Nephron (organoid): ENCODE measurements around the gene CTNNAL1.

ENCODE experiments used
- H3K27ac Mint-ChIP-seq, 3 experiments: 2 replicates each; pipeline ENCODE4 v1.8.0; 2020; ENCODE audit warnings: mixed read lengths in 3 of 3, mild to moderate bottlenecking in 2 of 3, moderate library complexity in 1 of 3
- H3K27me3 Mint-ChIP-seq: 2 replicates; pipeline ENCODE4 v1.8.0; 2021; ENCODE audit warnings: low read depth, mild to moderate bottlenecking, moderate library complexity, mixed read lengths
- H3K36me3 Mint-ChIP-seq: 2 replicates; pipeline ENCODE4 v1.8.0; 2020; ENCODE audit warnings: low read depth, mixed read lengths
- H3K4me1 Mint-ChIP-seq: 2 replicates; pipeline ENCODE4 v1.8.0; 2020; ENCODE audit warnings: mixed read lengths
- H3K4me3 Mint-ChIP-seq, 3 experiments: 2 replicates each; pipeline ENCODE4 v1.8.0; 2020; ENCODE audit warnings: mild to moderate bottlenecking in 3 of 3, mixed read lengths in 3 of 3, moderate library complexity in 2 of 3
- H3K9me3 Mint-ChIP-seq: 2 replicates; pipeline ENCODE4 v1.8.0; 2020; ENCODE audit warnings: mixed read lengths
- TF ChIP-seq, protein P1 (sequence below), 3 experiments: fragments of 200-600 bp; sonication (generic); IDR thresholded peaks; one replicate each; pipeline ENCODE4 v1.5.0; 2021; ENCODE audit warnings: antibody characterized with exemption in 3 of 3; ENCODE audit not compliant: unreplicated experiment in 3 of 3

The CTNNAL1 gene

DNA sequence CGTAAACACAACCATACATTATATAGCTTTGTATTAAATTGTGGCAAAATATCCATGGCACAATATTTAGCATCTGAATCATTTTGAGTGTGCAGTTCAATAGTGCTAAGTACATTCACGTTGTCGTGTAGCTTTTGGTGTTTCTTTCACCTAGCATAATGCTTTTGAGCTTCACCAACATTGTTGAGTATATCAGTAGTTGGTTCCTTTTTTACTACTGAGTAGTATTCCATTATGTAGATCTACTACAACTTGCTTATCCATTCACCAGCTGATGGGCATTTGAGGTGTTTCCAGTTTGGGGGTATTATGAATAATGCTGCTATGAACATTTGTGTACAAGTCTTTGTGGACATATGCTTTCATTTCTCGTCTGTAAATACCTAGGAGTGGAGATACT lies 27.3 kb upstream of the CTNNAL1 start:
- peaks cover 81% of the 10 kb centered on the region for H3K36me3 Mint-ChIP-seq
- no peaks in the 10 kb centered on the region for H3K27me3 Mint-ChIP-seq
- TF ChIP-seq, protein P1, sequence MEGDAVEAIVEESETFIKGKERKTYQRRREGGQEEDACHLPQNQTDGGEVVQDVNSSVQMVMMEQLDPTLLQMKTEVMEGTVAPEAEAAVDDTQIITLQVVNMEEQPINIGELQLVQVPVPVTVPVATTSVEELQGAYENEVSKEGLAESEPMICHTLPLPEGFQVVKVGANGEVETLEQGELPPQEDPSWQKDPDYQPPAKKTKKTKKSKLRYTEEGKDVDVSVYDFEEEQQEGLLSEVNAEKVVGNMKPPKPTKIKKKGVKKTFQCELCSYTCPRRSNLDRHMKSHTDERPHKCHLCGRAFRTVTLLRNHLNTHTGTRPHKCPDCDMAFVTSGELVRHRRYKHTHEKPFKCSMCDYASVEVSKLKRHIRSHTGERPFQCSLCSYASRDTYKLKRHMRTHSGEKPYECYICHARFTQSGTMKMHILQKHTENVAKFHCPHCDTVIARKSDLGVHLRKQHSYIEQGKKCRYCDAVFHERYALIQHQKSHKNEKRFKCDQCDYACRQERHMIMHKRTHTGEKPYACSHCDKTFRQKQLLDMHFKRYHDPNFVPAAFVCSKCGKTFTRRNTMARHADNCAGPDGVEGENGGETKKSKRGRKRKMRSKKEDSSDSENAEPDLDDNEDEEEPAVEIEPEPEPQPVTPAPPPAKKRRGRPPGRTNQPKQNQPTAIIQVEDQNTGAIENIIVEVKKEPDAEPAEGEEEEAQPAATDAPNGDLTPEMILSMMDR (IDR thresholded peaks at IDR 0.05; ENCODE audit: unreplicated experiment in 3 of 3) = no peak
- no peaks in the 10 kb centered on the region for H3K4me1 Mint-ChIP-seq
- H3K4me3 Mint-ChIP-seq = no peak overlapping the region
- no peak overlapping the region for H3K27ac Mint-ChIP-seq
- H3K9me3 Mint-ChIP-seq = peaks cover 10% of the 10 kb centered on the region

DNA sequence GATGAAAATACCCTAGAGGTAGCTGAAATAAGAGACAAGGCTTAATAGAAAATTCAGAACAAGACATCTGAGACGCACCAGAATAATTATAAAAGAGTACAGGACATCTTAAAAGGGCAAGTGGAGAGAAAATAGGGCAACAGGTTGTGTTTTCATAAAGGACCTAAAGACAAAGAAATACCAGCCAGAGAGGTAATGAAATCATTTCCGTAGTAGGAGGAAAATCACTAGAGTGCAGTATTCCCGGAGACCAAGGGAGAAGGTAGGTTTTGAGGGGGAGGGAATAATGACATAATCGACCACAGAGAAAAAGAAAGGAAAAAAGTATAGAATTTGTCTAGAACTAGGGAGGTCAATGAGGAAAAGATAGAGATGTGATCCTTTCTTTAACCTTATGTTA lies 26.2 kb upstream of the CTNNAL1 start:
- peak overlapping the region in 1 of 3 experiments; percentile 47 for H3K27ac Mint-ChIP-seq
- no peak overlapping the region for H3K4me3 Mint-ChIP-seq
- H3K27me3 Mint-ChIP-seq = no peaks in the 10 kb centered on the region
- peaks cover 10% of the 10 kb centered on the region for H3K9me3 Mint-ChIP-seq
- H3K4me1 Mint-ChIP-seq = no peaks in the 10 kb centered on the region
- peaks cover 74% of the 10 kb centered on the region for H3K36me3 Mint-ChIP-seq
- TF ChIP-seq, protein P1 (IDR thresholded peaks at IDR 0.05; ENCODE audit: unreplicated experiment in 3 of 3) = no peak

DNA sequence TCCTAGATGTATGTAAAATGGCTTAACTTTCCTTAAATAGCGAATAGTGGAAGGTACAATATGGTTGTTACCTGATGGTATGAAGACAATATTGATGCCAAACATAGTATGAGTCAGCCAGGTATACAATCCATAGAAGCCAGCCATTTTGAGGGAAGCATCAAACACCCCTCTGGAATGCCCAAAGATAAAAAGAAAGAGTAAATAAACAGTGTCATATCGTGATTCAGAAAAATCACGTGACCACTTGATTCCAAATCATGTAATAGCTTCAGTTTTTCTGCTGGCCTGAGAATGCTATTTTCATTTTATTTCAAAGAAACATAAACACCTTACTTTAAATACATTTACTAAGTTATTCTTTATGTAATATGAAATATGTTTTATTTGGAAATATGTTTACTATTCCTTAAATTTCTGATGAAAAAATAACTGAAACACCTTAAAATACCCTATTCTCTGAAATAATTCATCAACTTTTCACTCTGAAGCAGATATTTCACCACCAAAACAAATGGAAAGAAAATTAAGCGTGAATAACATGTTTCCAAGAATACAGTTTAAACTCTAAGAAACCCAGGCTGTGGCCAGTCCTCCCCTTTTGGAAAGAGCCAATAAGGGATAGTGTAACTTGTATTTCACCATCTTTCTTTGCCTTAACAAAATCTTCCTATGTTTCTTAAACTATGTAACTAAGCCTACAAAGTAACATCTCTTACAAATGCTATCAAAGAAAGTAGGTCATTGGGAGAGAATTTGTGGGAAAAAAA lies 24.8 kb upstream of the CTNNAL1 start:
- H3K27ac Mint-ChIP-seq = no peak overlapping the region

DNA sequence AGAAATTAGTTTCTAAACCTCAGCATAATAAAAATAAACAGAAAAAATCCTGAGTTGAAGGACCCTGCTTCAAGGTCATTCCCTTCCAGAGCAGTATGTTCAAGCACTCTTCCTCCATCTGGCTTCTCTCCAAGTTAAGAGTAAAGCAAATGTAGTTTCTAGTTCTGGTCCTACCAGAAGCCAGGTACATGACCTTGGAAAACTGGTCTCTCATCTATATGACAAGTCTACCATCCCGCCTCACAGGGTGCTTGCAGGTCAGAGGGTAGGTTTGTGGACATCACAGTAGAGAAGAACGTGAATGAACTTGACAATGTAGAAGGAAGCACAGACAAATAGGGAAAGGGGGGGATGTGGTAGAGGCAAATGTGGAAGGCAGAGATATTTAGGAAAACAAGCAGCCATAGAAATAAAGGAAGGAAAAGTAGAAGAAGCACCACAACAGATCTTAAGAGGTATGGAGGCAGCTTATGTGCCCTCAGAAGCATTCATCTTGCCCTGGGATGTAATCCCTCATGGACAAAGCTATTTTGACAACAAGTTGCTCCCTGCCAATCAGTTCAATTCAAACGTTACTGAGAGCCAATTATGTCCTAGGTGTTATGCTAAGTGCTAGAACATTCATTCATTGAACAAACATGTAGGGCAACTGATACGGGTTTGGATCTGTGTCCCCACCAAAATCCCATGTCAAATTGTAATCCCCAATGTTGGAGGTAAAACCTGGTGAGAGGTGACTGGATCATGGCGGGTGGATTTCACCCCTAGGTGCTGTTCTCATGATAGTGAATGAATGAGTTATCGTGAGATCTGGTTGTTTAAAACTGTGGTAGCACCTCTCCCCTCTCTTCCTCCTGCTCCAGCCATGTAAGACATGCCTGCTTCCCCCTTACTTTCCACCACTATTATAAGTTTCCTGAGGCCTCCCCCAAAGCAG lies 23.7 kb upstream of the CTNNAL1 start:
- Mint-ChIP-seq H3K4me3 (no peak overlapping the region), H3K36me3 (peaks cover 68% of the 10 kb centered on the region)

More for the DNA sequence above, 24.8 kb upstream of the CTNNAL1 start:
- Mint-ChIP-seq H3K36me3 (peaks cover 74% of the 10 kb centered on the region), H3K4me3 (no peak overlapping the region), H3K9me3 (peaks cover 4% of the 10 kb centered on the region), H3K27me3 (no peaks in the 10 kb centered on the region), H3K4me1 (no peaks in the 10 kb centered on the region)
- TF ChIP-seq, protein P1 (IDR thresholded peaks at IDR 0.05; ENCODE audit: unreplicated experiment in 3 of 3) = no peak

DNA sequence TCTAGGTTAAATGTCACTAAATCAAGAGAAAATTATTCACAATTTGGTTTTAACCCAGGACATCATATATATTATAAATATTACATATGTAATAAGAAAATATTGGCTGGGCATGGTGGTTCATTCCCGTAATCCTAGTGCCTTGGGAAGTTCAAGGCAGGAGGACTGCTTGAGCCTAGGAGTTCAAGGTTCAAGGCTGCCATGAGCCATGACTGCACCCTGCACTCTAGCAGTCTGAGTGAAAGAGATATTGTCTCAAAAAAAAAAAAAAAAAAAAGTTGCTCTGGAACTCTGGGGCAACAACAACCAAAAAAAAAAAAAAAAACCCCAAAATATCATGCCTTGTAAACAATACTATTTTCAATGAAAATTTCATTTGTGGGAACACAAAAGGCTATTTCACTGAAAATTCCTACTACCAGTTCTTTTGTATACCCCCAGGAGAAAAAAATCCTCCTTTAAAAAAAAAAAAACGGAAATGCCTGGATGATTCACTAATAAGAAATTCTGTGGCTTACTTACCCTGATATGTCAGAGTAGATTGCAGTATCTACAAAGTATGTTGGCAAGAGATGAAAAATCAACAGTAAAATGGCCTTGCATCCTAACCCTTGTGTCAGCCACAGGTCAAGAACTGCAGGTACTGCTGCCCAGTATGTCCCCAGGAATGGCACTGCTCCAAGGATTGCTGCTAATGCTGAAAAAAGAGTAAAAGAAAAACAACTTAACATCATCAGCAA lies 22.6 kb upstream of the CTNNAL1 start:
- no peaks in the 10 kb centered on the region for H3K27me3 Mint-ChIP-seq
- TF ChIP-seq, protein P1 (IDR thresholded peaks at IDR 0.05; ENCODE audit: unreplicated experiment in 3 of 3) = no peak
- H3K36me3 Mint-ChIP-seq = peaks cover 68% of the 10 kb centered on the region
- no peaks in the 10 kb centered on the region for H3K4me1 Mint-ChIP-seq
- no peak overlapping the region for H3K4me3 Mint-ChIP-seq
- no peaks in the 10 kb centered on the region for H3K9me3 Mint-ChIP-seq
- H3K27ac Mint-ChIP-seq = peak overlapping the region; percentile 0 to 25 (median 24)

More for the DNA sequence above, 23.7 kb upstream of the CTNNAL1 start:
- Mint-ChIP-seq H3K4me1 (no peaks in the 10 kb centered on the region), H3K27me3 (no peaks in the 10 kb centered on the region), H3K27ac (peak overlapping the region; percentile 0 to 45 (median 8)), H3K9me3 (no peaks in the 10 kb centered on the region)
- TF ChIP-seq, protein P1 (IDR thresholded peaks at IDR 0.05; ENCODE audit: unreplicated experiment in 3 of 3) = no peak
